ENCODE results near the gene PRPF39. TPM values are rescaled to one million over a fixed set of nuclear protein-coding genes. Genes with fewer than 3 reads are reported as not detected.
A peak's percentile ranks its signal among the peaks of the same experiment; 100 is the strongest.

PRPF39 gene
- total and polyA plus RNA-seq, 2 of the 13 experiments (the other 11 are each of a cell fraction or from before 2014, with no cell fraction given): 44.2 to 65.0 TPM

- no peak for TF ChIP-seq ZHX1 (CRISPR knock-in tag; IDR thresholded peaks at IDR 0.05; ENCODE audit: low read depth)
- TF ChIP-seq ELF1 (CRISPR knock-in tag; IDR thresholded peaks at IDR 0.05): no peak
- TF ChIP-seq IRF9 (CRISPR knock-in tag; IDR thresholded peaks at IDR 0.05; ENCODE audit: borderline replicate concordance): no peak
- TF ChIP-seq NCOA1 (CRISPR knock-in tag; IDR thresholded peaks at IDR 0.05): no peak
- no peak for TF ChIP-seq ZNF687 (CRISPR knock-in tag; IDR thresholded peaks at IDR 0.05)
- TF ChIP-seq FIP1L1 (IDR thresholded peaks at IDR 0.05; ENCODE audit: borderline replicate concordance, insufficient read depth, low read depth, low read length): no peak
- no peak for TF ChIP-seq ZNF577 (CRISPR knock-in tag; IDR thresholded peaks at IDR 0.05; ENCODE audit: borderline replicate concordance, low read depth)
- TF ChIP-seq STAG1 (CRISPR knock-in tag; IDR thresholded peaks at IDR 0.05): no peak
- TF ChIP-seq HNF4A (CRISPR knock-in tag; IDR thresholded peaks at IDR 0.05): peak; percentile 83
- no peak for TF ChIP-seq ZNF343 (CRISPR knock-in tag; IDR thresholded peaks at IDR 0.05)
- TF ChIP-seq HOXA7 (CRISPR knock-in tag; IDR thresholded peaks at IDR 0.05): no peak
- TF ChIP-seq ZNF101 (CRISPR knock-in tag; IDR thresholded peaks at IDR 0.05; ENCODE audit: borderline replicate concordance, low read depth): no peak
- TF ChIP-seq TCF7 (IDR thresholded peaks at IDR 0.05; ENCODE audit: low read depth): no peak
- no peak for TF ChIP-seq CENPX (CRISPR knock-in tag; IDR thresholded peaks at IDR 0.05)
- TF ChIP-seq U2AF1 (optimal IDR thresholded peaks at IDR 0.05; ENCODE audit: low read depth, low read length): no peak
- TF ChIP-seq CCAR2 (optimal IDR thresholded peaks at IDR 0.05; ENCODE audit: low read depth, low read length): no peak
- no peak for TF ChIP-seq HOXD1 (CRISPR knock-in tag; IDR thresholded peaks at IDR 0.05)
- no peak for TF ChIP-seq ZBTB1 (CRISPR knock-in tag; IDR thresholded peaks at IDR 0.05; ENCODE audit: borderline replicate concordance)
- no peak for TF ChIP-seq GMEB1 (CRISPR knock-in tag; IDR thresholded peaks at IDR 0.05; ENCODE audit: borderline replicate concordance)
- no peak for TF ChIP-seq FOXA1 (IDR thresholded peaks at IDR 0.05)
- TF ChIP-seq FOXA1 (CRISPR knock-in tag; IDR thresholded peaks at IDR 0.05): no peak
- no peak for TF ChIP-seq HOXA5 (CRISPR knock-in tag; IDR thresholded peaks at IDR 0.05)
- 0 out of 2 replicates have a peak, but pooled peaks have one; percentile 6 for TF ChIP-seq MAFF (IDR thresholded peaks at IDR 0.05; ENCODE audit: low read depth, low read length)
Observed at GRCh38 chr14:45057881-45058364, 26.0 kb upstream of the PRPF39 start (continued).

Data from HepG2 (cell line).